H1 (cell line): Measurements from ENCODE around the gene NPSR1. TPM values are rescaled to one million over a fixed set of nuclear protein-coding genes. Genes with fewer than 3 reads are reported as not detected.

Experiments
- CBX8 ChIP-seq: fragments of 300-800, 300-1000 bp; sonication (generic); IDR thresholded peaks from 2 replicates; pipeline ENCODE4 v1.7.1; 2016; ENCODE audit warnings: low read depth, low read length, borderline replicate concordance
- CTBP2 ChIP-seq: IDR thresholded peaks from 2 replicates; pipeline ENCODE4 v1.7.0; 2011; ENCODE audit warnings: borderline replicate concordance, mild to moderate bottlenecking, moderate library complexity, mixed read lengths, low read length; ENCODE audit not compliant: insufficient read depth, insufficient read length
- HDAC2 ChIP-seq, 2 experiments: fragments of 300-600 bp in 1 of 2; sonication (generic) in 1 of 2; IDR thresholded peaks; 2 replicates each; pipeline ENCODE4 v1.6.1; 2011 to 2012; ENCODE audit warnings: low read depth in 2 of 2, low read length in 2 of 2, mild to moderate bottlenecking in 2 of 2, moderate library complexity in 2 of 2, borderline replicate concordance in 1 of 2, inconsistent platforms in 1 of 2
- KDM5A ChIP-seq: fragments of 200-600 bp; IDR thresholded peaks from 2 replicates; pipeline ENCODE4 v1.7.1; 2012; ENCODE audit warnings: mild to moderate bottlenecking, low read length, inconsistent platforms, mixed read lengths
- TBP ChIP-seq: IDR thresholded peaks from 2 replicates; pipeline ENCODE4 v1.6.1; 2011; ENCODE audit warnings: low read depth, low read length, improper control_type of control experiment
- polyA plus RNA-seq, 7 experiments: library from polyadenylated mRNA; depleted of rRNA in 3 of 7; stranded (reverse) in 5 of 7; unstranded in 2 of 7; fragments of >200 nt in 5 of 7; fragments of 200-250 nt in 2 of 7; gene quantifications; 1 replicate in 5 of 7; 2 replicates in 1 of 7; 4 replicates in 1 of 7; pipeline versions ENCODE4 v1.2.1 to v1.2.3, GENCODE V29; 2011 to 2013; ENCODE audit warnings: missing spikeins in 2 of 7, mixed read lengths in 2 of 7
- total RNA-seq: library from RNA; stranded (reverse); fragmentation: NEBNext Ultra II Directional; extraction: Animal tissue kit (Norgen Biotek cat#: 25700); gene quantifications from 2 replicates; pipeline ENCODE4 v1.2.1, GENCODE V29; 2021
- TF ChIP-seq, protein P1 (sequence below): IDR thresholded peaks from 2 replicates; pipeline ENCODE4 v1.6.1; 2012; ENCODE audit warnings: low read length, inconsistent platforms
- TF ChIP-seq, protein P2 (sequence below): IDR thresholded peaks from 2 replicates; pipeline ENCODE4 v1.6.1; 2012; ENCODE audit warnings: inconsistent platforms

Gene NPSR1
- total and polyA plus RNA-seq, 2 of the 8 experiments (the other 6 are each of a cell fraction or from before 2014, with no cell fraction given), result not detected

DNA sequence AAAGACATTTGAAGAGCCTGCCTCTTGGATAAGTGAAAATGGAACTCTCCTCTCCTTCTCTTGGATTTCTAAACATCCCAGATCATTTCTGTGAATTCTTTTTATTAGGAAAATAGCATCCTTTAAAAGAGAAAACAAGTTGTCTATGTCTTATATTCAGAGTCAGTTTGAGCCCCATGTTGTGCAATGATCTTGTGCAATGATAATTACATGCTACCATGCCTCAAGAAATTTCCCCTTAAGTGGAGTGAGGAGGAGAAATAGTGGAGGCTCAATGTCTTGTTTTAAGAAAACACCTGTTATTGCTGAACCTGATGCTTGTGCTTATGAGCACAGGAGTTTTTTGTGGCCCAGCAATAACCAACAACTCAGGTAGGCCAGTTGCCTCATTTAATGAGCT, 103.6 kb downstream of the NPSR1 start (continued):
- TF ChIP-seq, protein P1, sequence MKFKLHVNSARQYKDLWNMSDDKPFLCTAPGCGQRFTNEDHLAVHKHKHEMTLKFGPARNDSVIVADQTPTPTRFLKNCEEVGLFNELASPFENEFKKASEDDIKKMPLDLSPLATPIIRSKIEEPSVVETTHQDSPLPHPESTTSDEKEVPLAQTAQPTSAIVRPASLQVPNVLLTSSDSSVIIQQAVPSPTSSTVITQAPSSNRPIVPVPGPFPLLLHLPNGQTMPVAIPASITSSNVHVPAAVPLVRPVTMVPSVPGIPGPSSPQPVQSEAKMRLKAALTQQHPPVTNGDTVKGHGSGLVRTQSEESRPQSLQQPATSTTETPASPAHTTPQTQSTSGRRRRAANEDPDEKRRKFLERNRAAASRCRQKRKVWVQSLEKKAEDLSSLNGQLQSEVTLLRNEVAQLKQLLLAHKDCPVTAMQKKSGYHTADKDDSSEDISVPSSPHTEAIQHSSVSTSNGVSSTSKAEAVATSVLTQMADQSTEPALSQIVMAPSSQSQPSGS, result no peak
- no peak for TF ChIP-seq HDAC2 (IDR thresholded peaks at IDR 0.05; ENCODE audit: borderline replicate concordance in 1 of 2, low read depth in 2 of 2, low read length in 2 of 2)
- no peak for TF ChIP-seq CBX8
- TF ChIP-seq CTBP2, result no peak
- TF ChIP-seq, protein P2, sequence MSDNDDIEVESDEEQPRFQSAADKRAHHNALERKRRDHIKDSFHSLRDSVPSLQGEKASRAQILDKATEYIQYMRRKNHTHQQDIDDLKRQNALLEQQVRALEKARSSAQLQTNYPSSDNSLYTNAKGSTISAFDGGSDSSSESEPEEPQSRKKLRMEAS, result no peak
- TF ChIP-seq TBP, result no peak
- TF ChIP-seq KDM5A, result no peak
